SU-DHL-6 (cell line): ENCODE measurements around the gene MXD3.

ENCODE experiments used
- H2AFZ ChIP-seq: fragments of 200-600 bp; sonication (generic); 2 replicates; pipeline ENCODE4 v1.6.1; 2014; ENCODE audit warnings: low read depth, mild to moderate bottlenecking, moderate library complexity, mixed read lengths, antibody characterized with exemption, low read length; ENCODE audit not compliant: severe bottlenecking
- H3F3A ChIP-seq: fragments of 200-600 bp; shearing (Covaris generic); 2 replicates; pipeline ENCODE4 v1.6.0; 2016; ENCODE audit warnings: antibody characterized with exemption, mild to moderate bottlenecking; ENCODE audit not compliant: insufficient read depth
- H3K27ac ChIP-seq: fragments of 200-600 bp; sonication (generic); 2 replicates; pipeline ENCODE4 v1.5.1; 2016; ENCODE audit warnings: low read depth, mild to moderate bottlenecking, low read length, moderate library complexity, mixed read lengths
- H3K27me3 ChIP-seq: fragments of 200-600 bp; sonication (generic), shearing (Covaris generic); 2 replicates; pipeline ENCODE4 v1.6.0; 2014; ENCODE audit warnings: mild to moderate bottlenecking, low read length
- H3K36me3 ChIP-seq: fragments of 200-600 bp; sonication (generic); 2 replicates; pipeline ENCODE4 v1.6.1; 2014; ENCODE audit warnings: mild to moderate bottlenecking, low read length, mixed read lengths
- H3K4me2 ChIP-seq: fragments of 300-600, 200-600 bp; shearing (Covaris generic), sonication (generic); 2 replicates; pipeline ENCODE4 v1.6.0; 2014; ENCODE audit warnings: low read length, low read depth, mild to moderate bottlenecking; ENCODE audit not compliant: poor library complexity, severe bottlenecking
- H3K4me3 ChIP-seq: fragments of 200-600 bp; sonication (generic); 2 replicates; pipeline ENCODE4 v1.5.1; 2014; ENCODE audit warnings: antibody characterized with exemption, low read length, mild to moderate bottlenecking, mixed read lengths; ENCODE audit not compliant: insufficient read depth, poor library complexity, severe bottlenecking
- H3K79me2 ChIP-seq: fragments of 200-600 bp; sonication (generic); 2 replicates; pipeline ENCODE4 v1.6.1; 2014; ENCODE audit warnings: mild to moderate bottlenecking, low read length, moderate library complexity; ENCODE audit not compliant: insufficient read depth
- H3K9ac ChIP-seq: fragments of 200-600 bp; sonication (generic); 2 replicates; pipeline ENCODE4 v1.7.0; 2014; ENCODE audit warnings: mild to moderate bottlenecking, low read length
- H3K9me2 ChIP-seq: fragments of 200-600 bp; sonication (generic); replicated peaks from 2 replicates; pipeline ENCODE4 v1.6.1; 2014; ENCODE audit warnings: low read length; ENCODE audit not compliant: insufficient read depth
- H3K9me3 ChIP-seq: fragments of 200-600 bp; sonication (generic); 2 replicates; pipeline ENCODE4 v1.6.1; 2014; ENCODE audit warnings: low read length, mixed read lengths; ENCODE audit not compliant: insufficient read depth
- H4K20me1 ChIP-seq: fragments of 200-600 bp; sonication (generic); 2 replicates; pipeline ENCODE4 v1.6.1; 2014; ENCODE audit warnings: low read depth, mild to moderate bottlenecking, antibody characterized with exemption, low read length, moderate library complexity, mixed read lengths
- EZH2phosphoT487 ChIP-seq: fragments of 200-600 bp; sonication (generic), shearing (Covaris generic); conservative IDR thresholded peaks from 2 replicates; pipeline ENCODE4 v1.6.1; 2018; ENCODE audit warnings: mild to moderate bottlenecking, antibody characterized with exemption, low read length, moderate library complexity, mixed read lengths
- TF ChIP-seq, protein P1 (sequence below): fragments of 200-600 bp; sonication (generic); IDR thresholded peaks from one replicate; pipeline ENCODE4 v1.5.1; 2017; ENCODE audit warnings: antibody characterized with exemption, mild to moderate bottlenecking, low read length, moderate library complexity; ENCODE audit not compliant: insufficient read depth, poor library complexity, severe bottlenecking

Gene MXD3

DNA sequence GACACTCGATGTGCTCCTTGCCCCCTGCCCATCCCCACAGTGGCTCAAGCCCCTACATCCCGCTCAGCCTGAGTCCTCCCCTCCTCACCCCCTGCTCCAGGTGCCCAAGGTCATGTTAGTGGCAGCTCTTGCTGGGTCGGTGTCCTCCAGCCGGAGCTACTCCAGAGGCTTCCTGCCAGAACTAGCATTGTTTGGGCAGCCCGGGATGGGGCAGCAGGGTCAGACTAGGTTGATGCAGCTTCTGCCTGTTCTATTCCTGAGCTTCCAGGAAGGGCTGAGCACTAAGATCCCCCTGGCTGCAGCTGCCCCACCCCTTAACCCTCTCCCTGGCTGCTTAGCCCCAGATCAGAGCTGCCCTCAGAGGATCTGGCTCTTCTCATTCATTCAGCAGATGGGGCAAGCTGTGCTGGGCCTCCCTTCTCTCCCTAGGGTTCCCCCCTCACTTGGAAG, 46.7 kb upstream of the MXD3 start:
- Histone ChIP-seq H3K9ac (peak overlapping the region; percentile 66), H3K36me3 (no peaks in the 10 kb centered on the region), H3K79me2 (no peaks in the 10 kb centered on the region), H3K9me2 (no peaks in the 10 kb centered on the region), H3K4me2 (peak overlapping the region; percentile 89), H3K27ac (peak overlapping the region; percentile 58), H4K20me1 (no peaks in the 10 kb centered on the region), H2AFZ (no peak overlapping the region), H3K9me3 (no peaks in the 10 kb centered on the region), H3F3A (peaks cover 17% of the 10 kb centered on the region), H3K4me3 (peak overlapping the region; percentile 59), H3K27me3 (no peaks in the 10 kb centered on the region)
- TF ChIP-seq, protein P1, sequence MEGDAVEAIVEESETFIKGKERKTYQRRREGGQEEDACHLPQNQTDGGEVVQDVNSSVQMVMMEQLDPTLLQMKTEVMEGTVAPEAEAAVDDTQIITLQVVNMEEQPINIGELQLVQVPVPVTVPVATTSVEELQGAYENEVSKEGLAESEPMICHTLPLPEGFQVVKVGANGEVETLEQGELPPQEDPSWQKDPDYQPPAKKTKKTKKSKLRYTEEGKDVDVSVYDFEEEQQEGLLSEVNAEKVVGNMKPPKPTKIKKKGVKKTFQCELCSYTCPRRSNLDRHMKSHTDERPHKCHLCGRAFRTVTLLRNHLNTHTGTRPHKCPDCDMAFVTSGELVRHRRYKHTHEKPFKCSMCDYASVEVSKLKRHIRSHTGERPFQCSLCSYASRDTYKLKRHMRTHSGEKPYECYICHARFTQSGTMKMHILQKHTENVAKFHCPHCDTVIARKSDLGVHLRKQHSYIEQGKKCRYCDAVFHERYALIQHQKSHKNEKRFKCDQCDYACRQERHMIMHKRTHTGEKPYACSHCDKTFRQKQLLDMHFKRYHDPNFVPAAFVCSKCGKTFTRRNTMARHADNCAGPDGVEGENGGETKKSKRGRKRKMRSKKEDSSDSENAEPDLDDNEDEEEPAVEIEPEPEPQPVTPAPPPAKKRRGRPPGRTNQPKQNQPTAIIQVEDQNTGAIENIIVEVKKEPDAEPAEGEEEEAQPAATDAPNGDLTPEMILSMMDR = no peak
- TF ChIP-seq EZH2phosphoT487 = no peak

DNA sequence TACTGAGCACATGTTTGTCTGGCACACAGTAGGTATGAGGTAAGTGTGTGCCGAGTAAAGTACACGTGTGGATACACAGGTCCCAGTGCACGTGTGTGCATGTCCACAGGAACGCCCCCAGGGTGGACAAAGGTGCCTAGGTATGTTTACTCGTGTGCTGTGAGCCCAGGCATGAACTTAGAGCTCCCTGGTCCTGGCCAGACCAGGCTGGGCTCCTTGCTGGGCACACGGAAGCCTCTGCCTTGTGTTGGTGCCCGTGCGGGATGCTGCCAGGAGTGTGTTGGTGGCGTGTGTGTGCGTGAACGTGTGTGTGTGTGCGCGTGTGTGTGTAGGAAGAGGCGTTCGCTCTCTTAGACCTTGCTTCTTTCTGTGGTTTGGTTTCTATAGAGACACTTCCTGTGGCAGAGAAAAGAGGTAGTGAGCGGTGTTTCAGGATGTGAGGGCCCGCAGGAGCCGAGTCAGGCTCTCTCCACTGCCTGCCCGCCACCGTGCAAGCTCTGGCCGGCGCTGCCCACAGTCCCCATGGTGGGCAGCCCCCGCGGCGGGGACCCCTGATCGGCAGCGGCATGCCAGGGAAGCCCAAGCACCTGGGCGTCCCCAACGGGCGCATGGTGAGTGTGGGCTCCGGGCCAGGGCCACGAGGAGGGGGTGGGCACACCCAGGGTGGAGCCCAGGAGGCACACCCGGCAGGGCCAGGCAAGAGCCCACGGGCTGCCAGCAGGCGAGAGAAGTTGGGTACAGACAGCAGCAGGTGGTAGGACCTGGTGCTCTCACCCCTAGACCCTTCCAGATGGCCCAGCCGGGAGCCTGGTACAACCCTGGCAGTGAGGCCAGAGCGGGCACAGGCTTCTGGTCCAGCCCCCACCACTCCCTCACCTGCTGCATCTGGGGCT, 46.0 kb upstream of the MXD3 start, which contains the start of gene RGS14:
RGS14 (plus strand) TSS at position 466 of the 893 bp plus-strand sequence; CDS start at position 567, 101 bp downstream.
- H3K4me2 ChIP-seq = peak within 1 kb of the TSS; percentile 89
- no peak for TF ChIP-seq EZH2phosphoT487
- TF ChIP-seq, protein P1 = no peak
- no peaks in the 10 kb centered on the region for H3K27me3 ChIP-seq
- H3F3A ChIP-seq = peaks cover 17% of the 10 kb centered on the region
- H3K9me2 ChIP-seq = no peaks in the 10 kb centered on the region
- peak within 1 kb of the TSS; percentile 66 for H3K9ac ChIP-seq
- no peaks in the 10 kb centered on the region for H4K20me1 ChIP-seq
- no peaks in the 10 kb centered on the region for H3K9me3 ChIP-seq
- peak within 1 kb of the TSS; percentile 66 for H2AFZ ChIP-seq
- H3K27ac ChIP-seq = peak within 1 kb of the TSS; percentile 58
- H3K36me3 ChIP-seq = no peaks in the 10 kb centered on the region
- H3K79me2 ChIP-seq = no peaks in the 10 kb centered on the region
- H3K4me3 ChIP-seq = peak within 1 kb of the TSS; percentile 59

DNA sequence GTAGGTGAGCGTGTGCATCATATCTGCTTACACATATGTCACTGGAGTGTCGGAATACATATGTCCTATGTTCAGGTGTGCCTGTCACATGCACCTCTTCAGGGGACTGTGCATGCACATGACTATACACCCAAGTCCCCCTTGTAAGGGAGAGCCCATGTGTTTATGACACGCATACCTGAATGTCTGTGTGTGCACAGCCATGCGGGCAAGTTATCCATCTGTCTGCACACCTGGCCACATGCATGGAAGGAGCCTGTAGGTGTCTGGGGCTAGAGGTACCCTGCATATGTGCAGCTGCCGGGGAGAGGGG, 45.4 kb upstream of the MXD3 start:
- Histone ChIP-seq H3K9me3 (no peaks in the 10 kb centered on the region), H3K4me2 (peak overlapping the region; percentile 89), H3K9ac (peak overlapping the region; percentile 66), H3K79me2 (no peaks in the 10 kb centered on the region), H2AFZ (no peak overlapping the region), H3K27me3 (no peaks in the 10 kb centered on the region), H3K27ac (no peak overlapping the region), H3F3A (peaks cover 14% of the 10 kb centered on the region), H4K20me1 (no peaks in the 10 kb centered on the region), H3K4me3 (peak overlapping the region; percentile 59), H3K9me2 (no peaks in the 10 kb centered on the region), H3K36me3 (no peaks in the 10 kb centered on the region)
- TF ChIP-seq EZH2phosphoT487 = no peak
- TF ChIP-seq, protein P1 = no peak
